Glutamatergic neuron (in vitro differentiated cells): ENCODE data around the gene LIMCH1. TPM values are rescaled to one million over a fixed set of nuclear protein-coding genes. Genes with fewer than 3 reads are reported as not detected.

Experiments
- DNase-seq: peaks from one replicate; pipeline ENCODE4 v3.0.0; 2022
- H3K27ac Mint-ChIP-seq: one replicate; pipeline ENCODE4 v1.8.0; 2020; ENCODE audit warnings: mild to moderate bottlenecking, mixed read lengths, inconsistent platforms; ENCODE audit not compliant: unreplicated experiment
- H3K27me3 Mint-ChIP-seq: one replicate; pipeline ENCODE4 v1.8.0; 2020; ENCODE audit warnings: mild to moderate bottlenecking, moderate library complexity, mixed read lengths, inconsistent platforms; ENCODE audit not compliant: unreplicated experiment
- H3K36me3 Mint-ChIP-seq: one replicate; pipeline ENCODE4 v1.8.0; 2020; ENCODE audit warnings: mild to moderate bottlenecking, mixed read lengths, inconsistent platforms; ENCODE audit not compliant: unreplicated experiment
- H3K4me1 Mint-ChIP-seq: one replicate; pipeline ENCODE4 v1.8.0; 2020; ENCODE audit warnings: mild to moderate bottlenecking, low read depth, mixed read lengths, inconsistent platforms; ENCODE audit not compliant: unreplicated experiment
- H3K4me3 Mint-ChIP-seq: one replicate; pipeline ENCODE4 v1.8.0; 2020; ENCODE audit warnings: mild to moderate bottlenecking, mixed read lengths, inconsistent platforms; ENCODE audit not compliant: unreplicated experiment
- H3K9me3 Mint-ChIP-seq: one replicate; pipeline ENCODE4 v1.8.0; 2020; ENCODE audit warnings: mild to moderate bottlenecking, moderate library complexity, mixed read lengths, inconsistent platforms; ENCODE audit not compliant: unreplicated experiment
- CTCF ChIP-seq: fragments of 200-600 bp; sonication (generic); IDR thresholded peaks from one replicate; pipeline ENCODE4 v1.5.0; 2021; ENCODE audit not compliant: partially characterized antibody, unreplicated experiment
- total RNA-seq: library from RNA; stranded (reverse); fragmentation: NEBNext Ultra II Directional; extraction: Animal tissue kit (Norgen Biotek cat#: 25700); gene quantifications from one replicate; pipeline ENCODE4 v1.2.1, GENCODE V29; 2021; ENCODE audit not compliant: unreplicated experiment

Gene LIMCH1
- total RNA-seq, 1 donor from 2014 or later: 22.5 TPM

DNA sequence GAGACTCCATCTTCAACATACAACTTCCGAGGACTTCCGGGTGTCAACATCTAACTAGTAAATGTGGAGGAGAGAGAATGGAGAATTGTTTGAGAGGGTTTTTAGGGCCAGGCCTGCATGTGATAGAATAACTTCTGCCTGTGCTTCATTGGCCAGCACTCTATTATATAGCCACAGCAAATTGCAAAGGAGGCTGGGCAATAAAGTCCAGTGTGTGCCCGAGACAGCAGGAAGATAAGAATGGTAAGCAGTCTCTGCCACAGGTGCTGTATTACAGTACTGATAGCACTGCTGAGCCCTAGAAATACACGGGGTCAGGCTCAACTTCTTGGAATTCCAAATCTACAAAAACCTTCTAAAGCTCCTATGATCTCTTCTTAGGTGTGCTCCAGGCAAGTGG lies 20.8 kb upstream of the LIMCH1 start:
- Mint-ChIP-seq H3K27ac (no peak overlapping the region), H3K4me3 (no peak overlapping the region), H3K36me3 (no peaks in the 10 kb centered on the region), H3K27me3 (no peaks in the 10 kb centered on the region), H3K9me3 (no peaks in the 10 kb centered on the region), H3K4me1 (no peaks in the 10 kb centered on the region)
- no peak for DNase-seq
- no peak for TF ChIP-seq CTCF

DNA sequence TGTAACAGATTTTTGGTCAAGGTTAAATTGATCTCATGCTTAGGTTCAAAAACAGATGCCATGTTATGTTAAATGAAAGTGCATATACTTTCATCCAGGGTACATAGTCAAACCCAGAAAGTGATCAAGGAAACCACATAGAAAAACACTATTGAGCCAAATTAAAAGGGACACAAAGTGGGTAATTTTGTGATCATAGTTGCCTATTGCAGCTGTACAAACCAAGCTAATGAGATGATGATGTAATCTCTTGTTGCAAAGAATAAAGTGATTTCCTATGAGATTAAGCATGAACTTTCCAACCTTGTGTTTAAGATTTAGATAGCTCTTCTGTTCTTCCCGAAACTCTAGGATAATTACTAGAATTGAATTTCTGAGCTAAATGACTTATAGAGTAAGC lies 20.2 kb upstream of the LIMCH1 start:
- Mint-ChIP-seq H3K9me3 (no peaks in the 10 kb centered on the region), H3K4me1 (no peaks in the 10 kb centered on the region), H3K27me3 (no peaks in the 10 kb centered on the region), H3K27ac (no peak overlapping the region), H3K4me3 (no peak overlapping the region), H3K36me3 (no peaks in the 10 kb centered on the region)
- no peak for TF ChIP-seq CTCF
- no peak for DNase-seq

GRCh38 chr4:41524425-41524824 lies 13.5 kb upstream of the LIMCH1 start:
- no peak for DNase-seq
- Mint-ChIP-seq H3K27me3 (no peaks in the 10 kb centered on the region), H3K4me1 (no peaks in the 10 kb centered on the region), H3K4me3 (no peak overlapping the region), H3K9me3 (no peaks in the 10 kb centered on the region), H3K36me3 (no peaks in the 10 kb centered on the region), H3K27ac (no peak overlapping the region)
- TF ChIP-seq CTCF: no peak

DNA sequence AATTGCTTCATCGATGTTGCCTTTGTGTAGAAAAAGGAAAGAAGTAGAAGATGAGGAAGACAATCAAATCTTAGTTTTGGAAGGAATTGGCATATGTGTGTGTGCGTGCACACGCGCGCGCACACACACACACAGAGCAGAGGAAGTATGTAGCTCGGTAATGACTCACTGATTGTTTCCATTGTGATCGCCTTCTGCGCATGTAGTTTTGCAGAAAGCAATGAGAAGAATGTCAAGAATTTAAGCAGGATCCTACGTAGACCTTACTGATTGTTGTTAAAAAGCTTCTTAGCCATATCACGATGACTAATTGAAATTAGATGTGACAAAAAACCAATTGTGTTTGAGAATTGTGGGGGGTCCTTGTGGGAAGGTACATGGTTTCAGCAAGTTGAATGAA lies 12.8 kb upstream of the LIMCH1 start:
- no peaks in the 10 kb centered on the region for H3K27me3 Mint-ChIP-seq
- no peak for DNase-seq
- H3K36me3 Mint-ChIP-seq: no peaks in the 10 kb centered on the region
- H3K27ac Mint-ChIP-seq: no peak overlapping the region
- no peak for TF ChIP-seq CTCF
- no peaks in the 10 kb centered on the region for H3K9me3 Mint-ChIP-seq
- no peaks in the 10 kb centered on the region for H3K4me1 Mint-ChIP-seq
- no peak overlapping the region for H3K4me3 Mint-ChIP-seq

- no peaks in the 10 kb centered on the region for H3K36me3 Mint-ChIP-seq
- H3K27ac Mint-ChIP-seq: no peak overlapping the region
- TF ChIP-seq CTCF: no peak
Observed at GRCh38 chr4:41526628-41527027, 11.3 kb upstream of the LIMCH1 start.

More at GRCh38 chr4:41526628-41527027, 11.3 kb upstream of the LIMCH1 start:
- H3K4me3 Mint-ChIP-seq: no peak overlapping the region
- no peaks in the 10 kb centered on the region for H3K4me1 Mint-ChIP-seq
- H3K27me3 Mint-ChIP-seq: no peaks in the 10 kb centered on the region
- DNase-seq: no peak
- H3K9me3 Mint-ChIP-seq: no peaks in the 10 kb centered on the region
